HEK293T (cell line): ENCODE measurements around the gene SPATA31D1.

Experiments
- ARNT ChIP-seq: fragments of 450-650 bp; IDR thresholded peaks from 2 replicates; pipeline ENCODE4 v1.6.1; 2017; ENCODE audit warnings: mild to moderate bottlenecking
- BHLHE40 ChIP-seq: fragments of 450-650 bp; IDR thresholded peaks from 2 replicates; pipeline ENCODE4 v1.6.1; 2016; ENCODE audit warnings: mild to moderate bottlenecking, moderate library complexity, borderline replicate concordance
- CTBP1 ChIP-seq: fragments of 450-650 bp; IDR thresholded peaks from 2 replicates; pipeline ENCODE4 v1.6.1; 2016; ENCODE audit warnings: borderline replicate concordance
- FOXM1 ChIP-seq: fragments of 450-650 bp; IDR thresholded peaks from 2 replicates; pipeline ENCODE4 v1.6.1; 2017; ENCODE audit warnings: mild to moderate bottlenecking, borderline replicate concordance
- NFRKB ChIP-seq: fragments of 450-650 bp; IDR thresholded peaks from 2 replicates; pipeline ENCODE4 v1.6.1; 2016; ENCODE audit warnings: mild to moderate bottlenecking, moderate library complexity
- SP1 ChIP-seq: fragments of 450-650 bp; IDR thresholded peaks from 2 replicates; pipeline ENCODE4 v1.6.1; 2017
- SUZ12 ChIP-seq: fragments of 450-650 bp; IDR thresholded peaks from 2 replicates; pipeline ENCODE4 v1.6.1; 2016; ENCODE audit warnings: mild to moderate bottlenecking
- ZNF384 ChIP-seq: fragments of 450-650 bp; IDR thresholded peaks from 2 replicates; pipeline ENCODE4 v1.6.1; 2016

DNA sequence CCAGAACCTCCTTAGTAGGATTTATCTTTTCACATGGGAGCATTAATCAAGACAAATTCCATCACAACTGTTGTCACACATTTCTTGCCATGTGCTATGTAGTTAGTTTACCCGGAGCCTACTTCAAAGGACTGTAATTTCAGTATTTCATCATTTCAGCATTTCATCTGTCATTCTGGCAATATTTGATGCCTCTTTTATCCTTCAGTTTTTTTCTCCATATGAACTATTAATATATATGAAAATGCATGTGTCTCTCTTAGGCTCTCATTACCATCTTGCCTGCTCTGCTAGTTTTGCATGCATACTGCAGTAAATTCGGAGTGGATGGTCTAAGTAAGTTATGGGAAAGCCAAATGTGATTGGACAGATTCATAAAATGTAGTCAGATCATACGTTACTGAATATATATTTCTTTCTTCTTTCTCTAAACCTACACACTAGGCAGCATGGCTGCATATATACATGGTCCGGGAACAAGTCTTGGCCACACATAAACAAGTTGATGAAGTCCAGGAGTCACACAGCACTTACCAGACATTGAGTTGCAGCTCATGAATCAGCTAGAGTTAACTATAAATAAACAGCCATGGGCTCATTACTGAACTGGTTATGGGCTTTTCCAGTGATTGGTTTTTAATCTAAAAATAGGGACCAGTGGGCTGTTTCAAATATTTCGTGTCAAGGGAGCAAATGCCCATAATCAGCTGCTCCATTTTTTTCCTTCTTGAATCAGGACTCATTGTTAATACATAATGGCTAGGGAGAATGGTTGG lies 46.6 kb downstream of the SPATA31D1 start:
- TF ChIP-seq CTBP1 (no peak), BHLHE40 (no peak), ARNT (no peak), SP1 (no peak), SUZ12 (no peak), ZNF384 (no peak), NFRKB (no peak), FOXM1 (no peak)
